ENCODE data around the gene LRRN3. TPM values are rescaled to one million over a fixed set of nuclear protein-coding genes. Genes with fewer than 3 reads are reported as not detected.
"Not testable (repeated sequence)": the region's sequence is repeated elsewhere in the genome, so short reads cannot be mapped to it uniquely, and the experiment has no call there.

LRRN3 gene
- total and polyA plus RNA-seq, 3 experiments from 2014 or later: 18.8 to 101 (median 91.4) TPM

DNA sequence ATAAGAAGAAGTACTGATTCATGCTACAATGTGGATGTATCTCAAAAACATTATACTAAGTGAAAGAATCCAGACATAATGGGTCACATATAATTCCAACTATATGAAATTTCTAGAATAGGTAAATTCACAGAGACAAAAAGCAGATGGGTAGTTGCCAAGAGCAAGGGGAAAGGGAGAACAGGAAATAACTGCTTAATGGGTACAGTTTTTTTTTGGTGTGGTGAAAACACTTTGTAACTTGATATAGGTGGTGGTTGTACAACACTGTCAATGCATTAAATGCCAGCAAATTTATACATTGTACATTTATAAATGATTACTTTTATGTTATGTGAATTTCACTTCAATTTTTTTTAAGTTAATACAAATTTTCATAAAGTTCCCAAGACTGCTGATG lies 19.4 kb upstream of the LRRN3 start:
- CTCF ChIA-PET: no interaction called here
- Mint-ChIP-seq H3K4me3 (no peak overlapping the region), H3K27ac (no peak overlapping the region), H3K4me1 (peaks cover 14 to 42% (median 27%) of the 10 kb centered on the region in 3 donors), H3K9me3 (no peaks in the 10 kb centered on the region), H3K27me3 (peaks cover 0 to 2% of the 10 kb centered on the region in 2 donors), H3K36me3 (peaks cover 0 to under 1% (median 0%) of the 10 kb centered on the region in 3 donors)
- H3K4me3 ChIP-seq (ENCODE audit: low read length): no peak overlapping the region
- H3K27ac ChIP-seq (ENCODE audit: low read depth, low read length): no peak overlapping the region
- H3K27me3 ChIP-seq (ENCODE audit: insufficient read depth, low read length, poor library complexity, severe bottlenecking): no peaks in the 10 kb centered on the region
- H3K4me1 ChIP-seq (ENCODE audit: insufficient read depth, low read length): peaks cover 15% of the 10 kb centered on the region
- H3K36me3 ChIP-seq (ENCODE audit: insufficient read depth, low read length): no peaks in the 10 kb centered on the region
- H3K9me3 ChIP-seq (ENCODE audit: low read length): no peaks in the 10 kb centered on the region
- no peak for DNase-seq
- POLR2A ChIA-PET: no interaction called here

DNA sequence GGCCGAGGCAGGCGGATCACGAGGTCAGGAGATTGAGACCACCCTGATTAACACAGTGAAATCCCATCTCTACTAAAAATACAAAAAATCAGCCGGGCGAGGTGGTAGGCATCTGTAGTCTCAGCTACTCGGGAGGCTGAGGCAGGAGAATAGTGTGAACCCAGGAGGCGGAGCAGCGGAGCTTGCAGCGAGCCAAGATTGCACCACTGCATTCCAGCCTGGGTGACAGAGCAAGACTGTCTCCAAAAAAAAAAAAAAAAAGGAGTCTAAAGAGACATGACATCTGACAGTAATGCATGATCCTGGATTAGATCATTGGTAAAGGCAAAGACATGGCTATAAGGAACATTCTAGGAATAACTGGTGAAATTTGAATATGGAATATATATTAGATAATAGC lies 18.3 kb upstream of the LRRN3 start:
- H3K36me3 ChIP-seq (ENCODE audit: insufficient read depth, low read length); H3K9me3 Mint-ChIP-seq; H3K9me3 ChIP-seq (ENCODE audit: low read length); H3K27ac Mint-ChIP-seq; H3K27me3 ChIP-seq (ENCODE audit: insufficient read depth, low read length, poor library complexity, severe bottlenecking); H3K27ac ChIP-seq (ENCODE audit: low read depth, low read length); H3K4me3 ChIP-seq (ENCODE audit: low read length); CTCF ChIA-PET; POLR2A ChIA-PET; H3K27me3 Mint-ChIP-seq; H3K36me3 Mint-ChIP-seq; H3K4me3 Mint-ChIP-seq; DNase-seq: not testable (repeated sequence)
- H3K4me1 ChIP-seq (ENCODE audit: insufficient read depth, low read length): peaks cover 15% of the 10 kb centered on the region
- H3K4me1 Mint-ChIP-seq: peaks cover 14 to 49% (median 27%) of the 10 kb centered on the region in 3 donors

DNA sequence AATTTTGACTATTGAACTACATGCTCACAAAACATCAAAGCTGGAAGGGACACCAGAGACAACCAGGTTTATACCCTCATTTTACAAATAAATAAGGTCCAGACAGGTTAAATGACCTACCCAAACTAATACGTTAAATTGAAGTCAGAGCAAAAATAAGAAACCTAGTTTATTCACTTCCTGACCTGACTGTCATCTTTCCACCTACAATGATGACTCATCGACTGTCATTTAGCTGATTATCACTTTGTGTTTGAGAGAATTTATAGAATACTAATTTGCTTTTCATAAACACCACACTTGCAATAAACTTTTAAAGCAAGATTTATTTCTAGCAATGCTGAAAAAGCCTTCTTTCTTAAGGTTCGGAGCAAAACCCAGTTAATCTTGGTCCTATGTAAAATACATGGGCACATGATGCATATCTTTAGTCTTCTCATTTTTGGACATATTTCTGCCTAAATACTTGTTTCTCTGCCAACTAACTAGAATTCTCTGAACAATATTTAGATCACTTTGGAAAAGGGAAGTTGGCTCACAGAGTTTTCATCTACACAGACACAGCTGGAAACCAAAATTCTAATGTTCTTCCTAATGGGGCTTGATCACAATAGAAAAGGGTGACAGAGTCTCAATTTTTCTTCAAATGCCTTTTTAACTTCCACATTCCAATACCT lies 16.7 kb upstream of the LRRN3 start:
- Histone ChIP-seq H3K4me1 (ENCODE audit: insufficient read depth, low read length) (peaks cover 15% of the 10 kb centered on the region), H3K27me3 (ENCODE audit: insufficient read depth, low read length, poor library complexity, severe bottlenecking) (no peaks in the 10 kb centered on the region), H3K36me3 (ENCODE audit: insufficient read depth, low read length) (no peaks in the 10 kb centered on the region), H3K9me3 (ENCODE audit: low read length) (no peaks in the 10 kb centered on the region), H3K4me3 (ENCODE audit: low read length) (no peak overlapping the region), H3K27ac (ENCODE audit: low read depth, low read length) (no peak overlapping the region)
- peaks cover 14 to 49% (median 27%) of the 10 kb centered on the region in 3 donors for H3K4me1 Mint-ChIP-seq
- H3K27me3 Mint-ChIP-seq: peaks cover 0 to 2% of the 10 kb centered on the region in 2 donors
- H3K27ac Mint-ChIP-seq: peak overlapping the region in 2 of 8 donors; percentile 34 to 51
- no peak for DNase-seq
- H3K9me3 Mint-ChIP-seq: no peaks in the 10 kb centered on the region
- H3K36me3 Mint-ChIP-seq: no peaks in the 10 kb centered on the region
- CTCF ChIA-PET: interaction anchor here (1.4 kb wide), 1 partner anchor 61 kb away, joined by 4 read pairs; no protein-coding TSS in a partner anchor
- peak overlapping the region in 1 of 7 donors; percentile 54 for H3K4me3 Mint-ChIP-seq
- POLR2A ChIA-PET: no interaction called here

DNA sequence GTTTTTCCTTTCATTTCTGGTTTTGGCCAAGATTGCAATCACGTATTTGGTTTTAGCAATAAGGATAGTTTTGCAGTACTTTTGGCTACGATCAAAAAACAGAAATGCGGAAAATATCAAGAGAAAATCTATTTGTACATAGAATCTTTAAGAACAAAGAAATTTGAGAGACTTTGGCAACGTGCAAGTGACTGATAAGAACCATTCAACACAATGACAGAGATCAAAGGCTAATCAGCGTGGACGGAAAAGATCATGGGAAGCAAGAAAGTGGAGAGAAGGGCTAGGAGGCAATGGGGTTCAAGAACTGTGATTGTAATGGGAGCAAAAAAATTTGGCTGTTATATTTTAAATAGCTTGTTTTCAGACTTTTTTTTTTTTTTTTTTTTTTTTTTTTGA lies 16.2 kb upstream of the LRRN3 start:
- H3K4me3 Mint-ChIP-seq: no peak overlapping the region
- no peaks in the 10 kb centered on the region for H3K27me3 ChIP-seq (ENCODE audit: insufficient read depth, low read length, poor library complexity, severe bottlenecking)
- H3K36me3 Mint-ChIP-seq: no peaks in the 10 kb centered on the region
- H3K4me1 Mint-ChIP-seq: peaks cover 14 to 50% (median 27%) of the 10 kb centered on the region in 3 donors
- H3K4me3 ChIP-seq (ENCODE audit: low read length): no peak overlapping the region
- H3K9me3 ChIP-seq (ENCODE audit: low read length): no peaks in the 10 kb centered on the region
- no peak overlapping the region for H3K27ac ChIP-seq (ENCODE audit: low read depth, low read length)
- H3K27ac Mint-ChIP-seq: no peak overlapping the region
- CTCF ChIA-PET: interaction anchor here (1.4 kb wide), 1 partner anchor 62 kb away, joined by 4 read pairs; no protein-coding TSS in a partner anchor
- H3K9me3 Mint-ChIP-seq: no peaks in the 10 kb centered on the region
- no peaks in the 10 kb centered on the region for H3K36me3 ChIP-seq (ENCODE audit: insufficient read depth, low read length)
- H3K4me1 ChIP-seq (ENCODE audit: insufficient read depth, low read length): peaks cover 15% of the 10 kb centered on the region
- peaks cover 0 to 2% of the 10 kb centered on the region in 2 donors for H3K27me3 Mint-ChIP-seq
- POLR2A ChIA-PET: no interaction called here
- DNase-seq: no peak

DNA sequence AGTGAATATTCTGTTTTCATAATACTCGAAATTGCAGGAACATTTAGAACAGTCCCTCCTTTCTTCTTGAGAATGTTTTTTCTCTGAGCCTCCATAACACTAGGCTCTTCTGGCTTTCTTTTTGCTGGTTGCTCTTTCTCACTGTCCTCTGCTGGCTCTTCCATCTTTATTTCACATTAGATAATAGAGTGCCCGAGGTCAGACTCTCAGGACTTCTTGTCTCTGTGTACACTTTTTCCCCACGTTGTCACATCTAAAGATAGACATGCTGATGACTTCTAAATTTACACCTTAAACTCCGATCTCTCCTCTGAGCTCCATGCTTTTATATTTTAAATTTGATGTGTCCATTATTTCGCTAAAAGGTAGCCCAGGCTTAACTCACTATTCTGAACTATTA lies 15.4 kb upstream of the LRRN3 start:
- Histone ChIP-seq H3K4me1 (ENCODE audit: insufficient read depth, low read length) (peaks cover 15% of the 10 kb centered on the region), H3K4me3 (ENCODE audit: low read length) (no peak overlapping the region), H3K27ac (ENCODE audit: low read depth, low read length) (no peak overlapping the region), H3K36me3 (ENCODE audit: insufficient read depth, low read length) (no peaks in the 10 kb centered on the region), H3K27me3 (ENCODE audit: insufficient read depth, low read length, poor library complexity, severe bottlenecking) (no peaks in the 10 kb centered on the region), H3K9me3 (ENCODE audit: low read length) (no peaks in the 10 kb centered on the region)
- Mint-ChIP-seq H3K27ac (no peak overlapping the region), H3K4me1 (peaks cover 14 to 55% (median 27%) of the 10 kb centered on the region in 3 donors), H3K4me3 (no peak overlapping the region), H3K9me3 (no peaks in the 10 kb centered on the region), H3K36me3 (no peaks in the 10 kb centered on the region), H3K27me3 (peaks cover 0 to 2% of the 10 kb centered on the region in 2 donors)
- CTCF ChIA-PET: no interaction called here
- POLR2A ChIA-PET: no interaction called here
- no peak for DNase-seq

DNA sequence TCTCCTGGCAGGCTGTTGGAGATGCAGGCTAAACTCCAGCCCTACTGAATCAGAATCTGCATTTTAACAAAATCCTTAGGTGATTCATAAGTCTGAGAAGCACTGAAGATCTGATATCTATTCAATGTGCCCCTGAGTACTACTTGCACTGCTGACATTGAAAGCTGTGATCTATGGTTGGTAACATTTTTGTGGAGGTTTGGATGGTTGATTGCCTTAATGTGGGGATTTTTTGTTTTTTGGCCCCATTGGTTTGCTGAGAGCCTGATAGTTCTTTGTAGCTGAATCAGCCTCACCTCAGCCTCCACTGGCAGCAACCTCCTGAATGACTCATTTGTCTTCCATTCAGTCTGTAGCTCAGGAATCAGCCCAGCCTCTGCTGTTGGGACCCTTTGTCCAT lies 14.7 kb upstream of the LRRN3 start:
- POLR2A ChIA-PET: interaction anchor here (0.5 kb wide), 1 partner anchor 96 kb away, joined by 5 read pairs; no protein-coding TSS in a partner anchor
- H3K27ac ChIP-seq (ENCODE audit: low read depth, low read length): no peak overlapping the region

DNA sequence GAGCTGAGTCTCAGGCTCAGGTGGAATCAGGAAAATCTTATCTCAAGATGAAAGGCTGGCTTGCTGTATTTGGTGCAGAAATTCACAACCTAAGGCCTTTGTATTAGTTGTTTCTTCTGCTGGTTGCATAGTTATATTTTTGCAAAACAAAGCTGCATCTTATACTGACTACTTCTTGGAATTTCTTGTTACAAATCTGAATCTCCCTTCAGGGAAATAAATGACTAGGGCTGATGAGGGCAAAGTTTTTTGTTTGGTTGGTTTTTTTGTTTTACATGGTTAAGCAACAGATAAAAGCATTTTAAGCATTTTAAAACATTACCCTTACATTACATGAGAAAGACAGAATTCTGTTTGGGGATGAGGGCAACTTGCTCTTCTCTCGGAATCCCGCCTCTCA lies 13.9 kb upstream of the LRRN3 start:
- H3K4me1 Mint-ChIP-seq: peaks cover 22 to 63% (median 30%) of the 10 kb centered on the region in 3 donors

More for the DNA sequence above, 14.7 kb upstream of the LRRN3 start:
- Histone ChIP-seq H3K9me3 (ENCODE audit: low read length) (no peaks in the 10 kb centered on the region), H3K4me1 (ENCODE audit: insufficient read depth, low read length) (peaks cover 16% of the 10 kb centered on the region), H3K27me3 (ENCODE audit: insufficient read depth, low read length, poor library complexity, severe bottlenecking) (no peaks in the 10 kb centered on the region), H3K36me3 (ENCODE audit: insufficient read depth, low read length) (no peaks in the 10 kb centered on the region), H3K4me3 (ENCODE audit: low read length) (no peak overlapping the region)
- Mint-ChIP-seq H3K4me3 (no peak overlapping the region), H3K4me1 (peaks cover 16 to 62% (median 27%) of the 10 kb centered on the region in 3 donors), H3K36me3 (no peaks in the 10 kb centered on the region), H3K9me3 (no peaks in the 10 kb centered on the region), H3K27me3 (peaks cover 0 to 2% of the 10 kb centered on the region in 2 donors), H3K27ac (no peak overlapping the region)
- CTCF ChIA-PET: no interaction called here
- DNase-seq: no peak

DNA sequence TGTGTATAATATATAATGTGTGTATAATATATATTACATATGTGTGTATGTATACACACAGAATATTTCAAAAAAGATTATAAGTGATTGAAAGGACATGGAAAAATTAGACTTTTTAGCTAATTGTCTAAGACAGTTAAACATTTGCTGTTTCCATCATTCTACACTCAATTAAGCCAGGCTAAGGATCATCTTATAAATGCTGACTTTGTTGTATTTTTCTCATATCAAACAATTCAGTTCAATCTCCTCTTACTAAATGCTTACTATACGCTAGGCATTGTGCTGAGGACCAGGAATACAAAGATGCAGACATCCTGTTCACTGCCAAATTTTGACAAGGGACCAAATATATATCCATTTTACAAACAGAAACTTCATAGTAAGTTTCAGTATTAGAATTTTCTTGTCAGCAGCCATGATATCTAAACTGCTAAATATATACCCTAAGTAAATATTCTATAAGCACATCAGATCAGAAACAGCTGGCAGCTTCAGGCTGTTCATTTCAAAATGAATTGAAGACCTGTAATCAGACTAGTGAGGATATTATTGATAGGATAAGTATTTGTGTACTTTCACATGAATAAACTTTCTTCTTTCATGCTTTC lies 10.3 kb upstream of the LRRN3 start:
- H3K4me1 ChIP-seq (ENCODE audit: insufficient read depth, low read length): peaks cover 41% of the 10 kb centered on the region

More for the DNA sequence above, 13.9 kb upstream of the LRRN3 start:
- CTCF ChIA-PET: no interaction called here
- Histone ChIP-seq H3K9me3 (ENCODE audit: low read length) (no peaks in the 10 kb centered on the region), H3K4me3 (ENCODE audit: low read length) (no peak overlapping the region), H3K27me3 (ENCODE audit: insufficient read depth, low read length, poor library complexity, severe bottlenecking) (no peaks in the 10 kb centered on the region), H3K27ac (ENCODE audit: low read depth, low read length) (no peak overlapping the region), H3K4me1 (ENCODE audit: insufficient read depth, low read length) (peaks cover 24% of the 10 kb centered on the region), H3K36me3 (ENCODE audit: insufficient read depth, low read length) (no peaks in the 10 kb centered on the region)
- peaks cover 0 to 2% of the 10 kb centered on the region in 2 donors for H3K27me3 Mint-ChIP-seq
- H3K4me3 Mint-ChIP-seq: no peak overlapping the region
- no peak for DNase-seq
- H3K27ac Mint-ChIP-seq: no peak overlapping the region
- H3K36me3 Mint-ChIP-seq: no peaks in the 10 kb centered on the region
- POLR2A ChIA-PET: no interaction called here
- no peaks in the 10 kb centered on the region for H3K9me3 Mint-ChIP-seq

More for the DNA sequence above, 10.3 kb upstream of the LRRN3 start:
- H3K27ac Mint-ChIP-seq: peak overlapping the region in 1 of 8 donors; percentile 2
- CTCF ChIA-PET: no interaction called here
- Histone ChIP-seq H3K4me3 (ENCODE audit: low read length) (no peak overlapping the region), H3K36me3 (ENCODE audit: insufficient read depth, low read length) (no peaks in the 10 kb centered on the region), H3K27ac (ENCODE audit: low read depth, low read length) (no peak overlapping the region), H3K9me3 (ENCODE audit: low read length) (no peaks in the 10 kb centered on the region), H3K27me3 (ENCODE audit: insufficient read depth, low read length, poor library complexity, severe bottlenecking) (no peaks in the 10 kb centered on the region)
- no peaks in the 10 kb centered on the region for H3K27me3 Mint-ChIP-seq
- POLR2A ChIA-PET: no interaction called here
- H3K4me3 Mint-ChIP-seq: no peak overlapping the region
- H3K9me3 Mint-ChIP-seq: no peaks in the 10 kb centered on the region
- DNase-seq: no peak
- peaks cover 38 to 74% (median 43%) of the 10 kb centered on the region in 3 donors for H3K4me1 Mint-ChIP-seq
- peaks cover 0 to 3% (median 0%) of the 10 kb centered on the region in 3 donors for H3K36me3 Mint-ChIP-seq
